Activated B cell treated with CpG ODN at 0.5 μM for 24 hours (primary cell): ENCODE results near the gene ARPC5L. TPM values are rescaled to one million over a fixed set of nuclear protein-coding genes. Genes with fewer than 3 reads are reported as not detected.
"Not testable (repeated sequence)": the region's sequence is repeated elsewhere in the genome, so short reads cannot be mapped to it uniquely, and the experiment has no call there.

Source experiments
- ATAC-seq: fragments of 200-7000 bp; cut with Tn5 transposase; one replicate; pipeline ENCODE4 v1.10.0; 2021; ENCODE audit warnings: low read depth, mild to moderate bottlenecking, moderate library complexity
- CTCF ChIA-PET: fragments of 350-600 bp; sonication (Branson Sonifier 250); formaldehyde crosslinking; loops from one replicate; lab custom pipeline; 2021; ENCODE audit warnings: antibody characterized with exemption; lab: Charles Lee
- POLR2A ChIA-PET: fragments of 350-600 bp; sonication (Branson Sonifier 250); formaldehyde crosslinking; loops from one replicate; lab custom pipeline; 2021; ENCODE audit warnings: antibody characterized with exemption; lab: Charles Lee
- DNase-seq: peaks from one replicate; pipeline ENCODE4 v3.0.0; 2022
- H3K27ac Mint-ChIP-seq: one replicate; pipeline ENCODE4 v1.8.0; 2020; ENCODE audit warnings: mixed read lengths
- H3K27me3 Mint-ChIP-seq: one replicate; pipeline ENCODE4 v1.8.0; 2021; ENCODE audit warnings: mixed read lengths
- H3K36me3 Mint-ChIP-seq: one replicate; pipeline ENCODE4 v1.8.0; 2021; ENCODE audit warnings: low read depth, mixed read lengths
- H3K4me1 Mint-ChIP-seq: one replicate; pipeline ENCODE4 v1.8.0; 2021; ENCODE audit warnings: mixed read lengths
- H3K4me3 Mint-ChIP-seq: one replicate; pipeline ENCODE4 v1.8.0; 2020; ENCODE audit warnings: mild to moderate bottlenecking, mixed read lengths
- H3K9me3 Mint-ChIP-seq: one replicate; pipeline ENCODE4 v1.8.0; 2020; ENCODE audit warnings: mixed read lengths
- CTCF ChIP-seq: fragments of 200-600 bp; IDR thresholded peaks from one replicate; pipeline ENCODE4 v1.8.0; 2022; ENCODE audit warnings: antibody characterized with exemption, mild to moderate bottlenecking
- intact Hi-C: fragments of 100-400 bp; cut with micrococcal nuclease; formaldehyde crosslinking; loops from one replicate; pipeline ENCODE4 v1.15.1; 2024
- total RNA-seq: library from RNA; stranded (reverse); gene quantifications from 2 replicates; pipeline ENCODE4 v1.2.3, GENCODE V29; 2022

Gene ARPC5L
- total RNA-seq, 1 donor from 2014 or later, result 93.1 TPM

GRCh38 chr9:124835026-124835557 is 26.8 kb upstream of the ARPC5L start:
- intact Hi-C loops, result loop anchor here (5.0 kb wide), 1 partner anchor 33 kb away; no protein-coding TSS in a partner anchor
- H3K27ac Mint-ChIP-seq, result no peak overlapping the region
- CTCF ChIA-PET, result interaction anchor here (0.9 kb wide), 1 partner anchor 18 kb away, joined by 3 read pairs; the partner anchor contains the start of gene WDR38
- TF ChIP-seq CTCF, result no peak
- no peaks in the 10 kb centered on the region for H3K36me3 Mint-ChIP-seq
- H3K4me3 Mint-ChIP-seq, result no peak overlapping the region
- ATAC-seq (no peak), DNase-seq (no peak)
- POLR2A ChIA-PET, result interaction anchor here (0.7 kb wide), 1 partner anchor 11 kb away, joined by 3 read pairs; no protein-coding TSS in a partner anchor
- no peaks in the 10 kb centered on the region for H3K9me3 Mint-ChIP-seq
- no peaks in the 10 kb centered on the region for H3K4me1 Mint-ChIP-seq
- H3K27me3 Mint-ChIP-seq, result peaks cover 13% of the 10 kb centered on the region

DNA sequence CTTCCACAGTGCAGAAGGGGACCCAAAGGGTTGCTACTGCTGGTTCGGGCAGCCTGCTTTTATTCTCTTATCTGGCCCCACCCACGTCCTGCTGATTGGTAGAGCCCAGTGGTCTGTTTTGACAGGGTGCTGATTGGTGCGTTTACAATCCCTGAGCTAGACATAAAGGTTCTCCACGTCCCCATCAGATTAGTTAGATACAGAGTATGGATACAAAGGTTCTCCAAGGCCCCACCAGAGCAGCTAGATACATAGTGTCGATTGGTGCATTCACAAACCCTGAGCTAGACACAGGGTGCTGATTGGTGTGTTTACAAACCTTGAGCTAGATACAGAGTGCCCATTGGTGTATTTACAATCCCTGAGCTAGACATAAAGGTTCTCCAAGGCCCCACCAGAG is 23.8 kb upstream of the ARPC5L start:
- H3K36me3 Mint-ChIP-seq, DNase-seq, ATAC-seq, POLR2A ChIA-PET, CTCF ChIA-PET, H3K4me3 Mint-ChIP-seq, H3K4me1 Mint-ChIP-seq, H3K9me3 Mint-ChIP-seq, H3K27ac Mint-ChIP-seq: not testable (repeated sequence)
- peaks cover 13% of the 10 kb centered on the region for H3K27me3 Mint-ChIP-seq
- intact Hi-C loops, result loop anchor here (5.0 kb wide), 1 partner anchor 36 kb away; no protein-coding TSS in a partner anchor

DNA sequence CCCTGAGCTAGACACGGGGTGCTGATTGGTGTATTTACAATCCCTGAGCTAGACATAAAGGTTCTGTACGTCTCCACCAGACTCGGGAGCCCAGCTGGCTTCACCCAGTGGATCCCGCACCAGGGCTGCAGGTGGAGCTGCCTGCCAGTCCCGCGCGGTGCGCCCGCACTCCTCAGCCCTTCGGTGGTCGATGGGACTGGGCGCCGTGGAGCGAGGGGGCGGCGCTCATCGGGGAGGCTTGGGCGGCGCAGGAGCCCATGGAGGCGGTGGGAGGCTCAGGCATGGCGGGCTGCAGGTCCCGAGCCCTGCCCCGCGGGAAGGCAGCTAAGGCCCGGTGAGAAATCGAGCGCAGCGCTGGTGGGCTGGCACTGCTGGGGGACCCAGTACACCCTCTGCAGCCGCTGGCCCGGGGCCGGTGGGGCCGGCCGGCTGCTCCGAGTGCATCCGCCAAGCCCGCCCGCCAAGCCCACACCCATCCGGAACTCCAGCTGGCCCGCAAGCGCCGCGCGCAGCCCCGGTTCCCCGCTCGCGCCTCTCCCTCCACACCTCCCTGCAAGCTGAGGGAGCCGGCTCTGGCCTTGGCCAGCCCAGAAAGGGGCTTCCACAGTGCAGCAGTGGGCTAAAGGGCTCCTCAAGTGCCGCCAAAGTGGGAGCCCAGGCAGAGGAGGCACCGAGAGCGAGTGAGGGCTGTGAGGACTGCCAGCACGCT is 23.2 kb upstream of the ARPC5L start:
- POLR2A ChIA-PET, ATAC-seq, H3K4me1 Mint-ChIP-seq, H3K9me3 Mint-ChIP-seq, H3K27ac Mint-ChIP-seq, CTCF ChIA-PET, H3K36me3 Mint-ChIP-seq, H3K4me3 Mint-ChIP-seq, DNase-seq: not testable (repeated sequence)
- intact Hi-C loops, result loop anchor here (5.0 kb wide), 1 partner anchor 36 kb away; no protein-coding TSS in a partner anchor
- H3K27me3 Mint-ChIP-seq, result peaks cover 13% of the 10 kb centered on the region

- ATAC-seq, result peak; percentile 31
- no peak overlapping the region for H3K27ac Mint-ChIP-seq
- POLR2A ChIA-PET, result no interaction called here
- no peaks in the 10 kb centered on the region for H3K4me1 Mint-ChIP-seq
- intact Hi-C loops, result loop anchor here (5.0 kb wide), 1 partner anchor 37 kb away; no protein-coding TSS in a partner anchor
- no peaks in the 10 kb centered on the region for H3K36me3 Mint-ChIP-seq
- TF ChIP-seq CTCF, result no peak
- peaks cover 13% of the 10 kb centered on the region for H3K27me3 Mint-ChIP-seq
- H3K4me3 Mint-ChIP-seq, result no peak overlapping the region
- CTCF ChIA-PET, result interaction anchor here (1.1 to 1.4 kb wide), 5 partner anchors 10 to 223 kb away, joined by 3 to 4 read pairs (median 3); partner anchors contain the start of gene WDR38
- no peaks in the 10 kb centered on the region for H3K9me3 Mint-ChIP-seq
- no peak for DNase-seq
These were observed 22.2 kb upstream of the ARPC5L start for GRCh38 chr9:124839612-124840299.

DNA sequence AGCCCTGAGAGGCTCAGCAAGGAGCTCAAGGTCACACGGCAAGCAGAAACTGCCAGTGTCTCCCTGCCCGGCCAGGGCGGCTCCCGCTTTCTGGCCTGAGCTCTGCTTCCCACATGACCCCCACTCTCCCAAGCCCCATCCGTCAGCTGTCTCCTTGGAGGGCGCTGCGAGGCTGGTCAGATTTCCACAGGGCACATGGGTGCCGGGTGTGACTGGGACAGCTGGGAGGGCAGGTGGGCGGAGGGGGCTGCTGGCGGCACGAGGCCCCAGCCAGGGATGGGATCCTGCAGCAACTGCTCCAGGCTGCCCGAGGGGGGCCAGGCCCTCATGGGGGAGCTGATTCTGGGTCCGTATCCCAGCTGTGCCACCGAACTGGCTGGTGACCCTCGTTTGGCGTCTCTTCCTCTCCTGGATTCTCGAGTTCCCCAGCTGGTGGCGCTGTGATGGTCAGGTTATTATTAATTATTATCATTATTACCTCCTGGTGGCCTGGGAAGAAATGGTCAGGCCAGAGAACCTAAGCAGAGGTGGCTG is 21.6 kb upstream of the ARPC5L start:
- Mint-ChIP-seq H3K4me1 (no peaks in the 10 kb centered on the region), H3K27ac (no peak overlapping the region), H3K9me3 (no peaks in the 10 kb centered on the region), H3K27me3 (peaks cover 13% of the 10 kb centered on the region), H3K4me3 (no peak overlapping the region), H3K36me3 (no peaks in the 10 kb centered on the region)
- ChIA-PET POLR2A (no interaction called here), CTCF (interaction anchor here (1.1 to 1.4 kb wide), 6 partner anchors 9 to 223 kb away, joined by 3 to 4 read pairs (median 3); partner anchors contain the start of gene WDR38)
- TF ChIP-seq CTCF, result no peak
- DNase-seq (no peak), ATAC-seq (no peak)
- intact Hi-C loops, result no loop called here
